Measurements from ENCODE around the gene MARS1.
A peak's percentile ranks its signal among the peaks of the same experiment; 100 is the strongest.

MARS1 gene

DNA sequence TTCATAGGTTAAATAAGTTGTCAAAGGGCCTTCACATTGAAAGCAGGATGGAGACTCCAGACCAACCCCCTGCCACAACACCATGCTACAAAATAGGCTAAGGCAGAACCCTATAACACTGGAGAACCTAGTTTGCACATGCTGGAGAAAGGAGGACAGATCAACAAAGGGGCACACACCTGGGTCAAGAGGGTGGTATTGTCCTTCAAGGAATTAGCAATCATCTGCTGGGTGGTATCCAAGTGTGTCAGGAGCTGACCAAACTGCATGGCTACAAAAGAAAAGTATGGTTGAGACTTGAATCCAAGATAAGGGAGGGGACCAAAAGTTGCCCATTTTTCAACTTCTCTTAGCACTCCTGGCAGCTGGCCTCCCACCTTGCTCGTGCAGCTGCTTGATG lies 44.0 kb downstream of the MARS1 start:
- no peak for DNase-seq (ENCODE audit: low spot score)

DNA sequence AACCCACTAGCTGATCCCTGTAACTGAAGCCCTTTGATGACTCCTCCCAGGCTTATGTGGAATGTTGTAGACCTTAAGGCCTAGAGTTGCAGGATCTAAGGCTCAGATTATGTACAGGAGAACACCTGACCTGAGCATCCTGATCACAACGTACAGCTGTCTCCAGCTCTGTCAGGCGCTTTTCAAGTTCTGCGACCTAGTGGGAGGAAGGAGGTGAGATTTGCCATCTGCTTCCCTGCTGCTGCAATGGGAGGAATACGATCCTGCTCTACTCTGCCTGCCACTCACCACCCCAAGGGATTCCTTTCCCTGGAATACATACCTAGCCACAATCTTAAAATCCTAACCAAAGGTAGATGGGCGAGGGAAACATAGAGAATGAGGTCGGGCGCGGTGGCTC lies 45.2 kb downstream of the MARS1 start:
- DNase-seq (ENCODE audit: low spot score), result no peak

DNA sequence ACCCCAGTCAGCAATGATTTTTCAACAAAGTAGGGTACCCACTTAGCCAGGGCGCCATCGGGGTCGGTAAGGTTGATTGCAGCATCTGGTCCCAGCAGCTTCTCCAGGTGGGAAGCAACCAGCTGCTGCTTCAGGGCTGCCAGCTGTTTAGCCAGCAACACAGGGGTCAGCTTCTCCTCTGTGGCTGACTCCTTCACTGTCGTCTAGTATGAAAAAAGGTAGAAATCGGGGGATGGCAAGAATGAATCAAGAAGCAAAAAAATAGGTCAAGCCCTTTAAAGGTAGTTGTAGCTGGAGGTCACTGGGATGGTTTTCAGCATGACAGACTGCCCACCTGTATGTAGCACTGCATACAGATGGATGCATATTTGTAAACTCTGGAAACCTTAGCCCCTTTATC lies 46.4 kb downstream of the MARS1 start:
- DNase-seq (ENCODE audit: low spot score), result no peak

DNA sequence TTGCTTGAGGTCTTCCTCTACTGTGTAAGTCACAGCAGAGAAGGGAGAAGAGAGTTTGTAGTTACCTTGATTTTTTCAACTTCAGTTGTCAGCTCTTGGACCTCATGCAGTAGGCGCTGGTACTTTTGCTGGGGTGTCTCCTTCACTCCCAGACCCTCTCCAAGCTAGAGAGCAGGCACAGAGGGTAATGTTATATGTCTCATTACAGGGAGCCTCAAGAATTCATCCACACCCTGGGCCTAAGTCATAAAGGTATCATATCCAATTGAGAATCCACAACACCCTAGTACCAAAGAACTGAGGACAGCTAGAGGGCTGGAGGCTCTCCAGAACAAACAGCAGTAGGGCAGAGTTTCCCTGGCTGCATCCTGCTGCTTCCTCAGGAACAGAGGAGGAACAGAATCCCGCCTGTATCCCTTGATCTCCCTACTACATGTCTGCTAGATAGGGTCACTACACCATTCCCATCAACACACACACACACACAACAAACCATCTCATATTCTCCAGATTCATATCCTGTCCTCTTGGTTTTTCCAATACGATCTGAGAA lies 47.2 kb downstream of the MARS1 start:
- no peak for DNase-seq (ENCODE audit: low spot score)

DNA sequence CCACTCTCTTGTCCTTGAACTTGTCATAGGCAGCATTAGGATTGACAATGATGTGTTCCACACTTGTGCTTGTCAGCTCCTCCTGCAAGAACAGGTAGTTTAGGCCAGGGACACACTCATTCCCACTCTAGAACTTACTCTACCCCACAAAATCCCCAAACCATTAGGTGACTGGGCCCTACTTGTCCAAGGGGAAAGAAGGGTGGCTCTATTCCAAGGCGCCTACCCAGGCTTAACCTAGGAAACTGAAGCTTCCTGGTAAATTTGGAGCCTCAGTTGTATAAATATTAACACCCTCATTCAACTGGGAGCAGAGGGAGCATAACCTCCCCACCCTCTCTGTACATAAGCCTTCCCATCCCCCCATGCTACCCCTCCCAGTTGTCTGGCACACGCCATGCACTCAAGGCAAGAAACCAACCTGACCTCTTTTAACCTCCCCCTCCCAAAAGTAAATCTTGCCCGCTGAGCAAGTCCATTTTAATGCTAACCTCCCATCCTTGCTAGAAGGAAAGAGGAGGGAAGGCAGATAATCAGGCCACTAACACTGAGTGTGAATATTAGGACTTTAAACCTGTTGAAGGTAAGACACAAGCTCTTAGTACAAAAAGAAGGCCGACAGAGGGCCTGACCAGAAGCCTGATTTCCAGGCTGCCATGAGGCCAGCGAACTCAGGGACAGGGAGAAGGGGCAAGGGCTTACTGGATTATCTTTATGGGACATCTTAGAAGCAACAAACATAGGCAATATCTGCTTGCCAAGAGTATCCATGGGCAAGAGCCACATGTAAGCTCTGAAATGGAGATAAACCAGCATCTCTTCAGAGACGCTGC lies 48.1 kb downstream of the MARS1 start:
- DNase-seq (ENCODE audit: low spot score), result no peak

DNA sequence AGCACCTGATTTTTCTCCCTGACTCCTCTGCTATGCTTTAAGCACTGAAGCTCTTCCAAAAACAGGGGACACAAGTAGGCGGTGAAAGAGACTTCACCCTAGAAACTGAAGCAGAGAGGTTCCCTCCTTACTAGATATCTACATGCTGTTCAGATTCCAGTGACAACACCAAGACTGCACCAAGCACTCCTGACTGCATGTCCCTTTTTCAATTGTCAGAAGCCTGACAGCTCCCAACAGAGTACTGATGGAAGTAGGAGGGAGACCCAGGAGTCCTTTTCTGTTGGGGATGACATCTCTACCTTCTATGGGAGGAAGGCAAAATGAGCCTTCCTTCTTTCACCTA lies 48.7 kb downstream of the MARS1 start:
- DNase-seq (ENCODE audit: low spot score), result no peak

DNA sequence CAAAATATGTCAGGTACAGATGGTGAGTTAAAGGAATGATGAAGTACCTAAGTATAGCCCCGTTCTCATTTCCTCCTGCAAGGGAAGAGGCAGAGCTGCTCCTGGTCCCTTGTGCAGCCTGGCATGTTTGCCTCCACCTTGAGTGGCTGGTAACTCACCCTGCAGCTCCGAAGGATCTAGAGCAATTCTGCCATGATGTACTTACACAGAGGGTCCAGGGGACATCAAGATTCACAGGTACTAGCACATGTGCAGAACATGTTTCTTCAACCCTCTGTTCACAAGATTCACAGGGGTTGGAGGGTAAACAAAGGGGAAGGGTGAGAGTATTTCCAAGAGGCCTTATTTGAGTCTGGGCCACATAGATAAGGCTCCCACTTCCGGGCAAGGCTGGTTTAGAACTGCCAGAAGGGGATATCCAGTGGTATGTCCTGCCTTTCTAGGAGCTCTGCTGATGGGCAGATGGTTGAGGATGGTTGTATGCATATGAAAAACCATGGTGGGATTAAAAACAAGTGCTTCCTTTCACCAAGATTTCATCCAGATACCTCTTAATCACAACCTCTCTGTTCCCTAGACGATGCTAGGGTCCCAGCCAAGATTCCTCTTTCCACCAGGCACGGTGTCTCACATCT lies 51.4 kb downstream of the MARS1 start:
- DNase-seq (ENCODE audit: low spot score), result no peak

DNA sequence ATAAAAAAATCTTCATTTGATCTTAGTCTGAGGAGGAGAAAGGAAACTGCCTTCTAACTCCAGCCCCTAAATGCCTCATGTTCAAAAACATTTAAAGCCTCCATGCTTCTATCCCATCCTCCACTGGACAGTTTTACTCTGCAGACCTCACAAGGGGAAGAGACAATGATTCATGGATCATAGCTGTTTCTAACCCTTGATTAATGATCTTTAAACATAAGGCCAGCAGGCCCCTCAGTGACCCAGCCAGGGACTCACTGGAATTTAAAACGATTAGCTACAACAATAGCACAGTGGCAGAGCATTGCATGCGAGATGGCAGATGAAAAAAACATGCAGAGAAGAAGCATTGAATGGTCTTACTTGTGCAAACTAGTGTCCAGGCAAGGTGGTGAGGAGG lies 53.1 kb downstream of the MARS1 start:
- no peak for DNase-seq (ENCODE audit: low spot score)

DNA sequence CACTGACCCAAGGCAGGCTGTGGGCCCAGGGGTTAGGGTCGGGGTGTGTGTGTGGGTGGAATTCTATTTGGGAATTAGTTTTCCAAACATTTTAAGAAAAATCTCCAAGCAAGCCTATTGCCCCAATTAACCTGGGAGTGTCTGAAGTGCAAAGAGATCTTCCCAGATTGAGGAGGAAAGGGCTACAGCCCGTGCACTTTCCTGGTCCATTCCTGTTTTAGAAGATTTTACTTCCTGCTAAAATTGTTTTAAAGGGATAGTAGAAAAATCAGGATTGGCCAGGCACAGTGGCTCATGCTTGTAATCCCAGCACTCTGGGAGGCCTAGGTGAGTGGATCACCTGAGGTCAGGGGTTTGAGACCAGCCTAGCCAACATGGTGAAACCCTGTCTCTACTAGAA lies 53.8 kb downstream of the MARS1 start:
- no peak for DNase-seq (ENCODE audit: low spot score)

DNA sequence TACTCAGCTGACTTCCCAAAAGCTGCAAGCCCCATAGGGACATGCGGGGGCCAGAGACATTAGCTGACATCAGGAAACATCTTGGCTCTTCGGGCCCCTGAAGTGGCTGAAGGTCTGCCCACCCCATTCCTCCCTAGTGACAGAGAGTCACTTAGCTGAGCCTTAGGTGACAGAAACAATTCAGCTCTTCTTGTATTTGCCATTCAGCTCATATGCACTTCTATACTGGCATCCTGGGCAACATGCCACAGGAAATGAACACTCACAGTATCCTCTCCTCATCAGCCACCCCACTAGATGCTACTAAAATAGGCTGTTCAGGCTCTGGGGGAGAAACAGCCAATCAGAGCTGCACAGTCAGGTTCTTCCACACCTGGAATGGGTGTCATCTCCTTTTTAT lies 55.7 kb downstream of the MARS1 start:
- DNase-seq (ENCODE audit: low spot score), result no peak

DNA sequence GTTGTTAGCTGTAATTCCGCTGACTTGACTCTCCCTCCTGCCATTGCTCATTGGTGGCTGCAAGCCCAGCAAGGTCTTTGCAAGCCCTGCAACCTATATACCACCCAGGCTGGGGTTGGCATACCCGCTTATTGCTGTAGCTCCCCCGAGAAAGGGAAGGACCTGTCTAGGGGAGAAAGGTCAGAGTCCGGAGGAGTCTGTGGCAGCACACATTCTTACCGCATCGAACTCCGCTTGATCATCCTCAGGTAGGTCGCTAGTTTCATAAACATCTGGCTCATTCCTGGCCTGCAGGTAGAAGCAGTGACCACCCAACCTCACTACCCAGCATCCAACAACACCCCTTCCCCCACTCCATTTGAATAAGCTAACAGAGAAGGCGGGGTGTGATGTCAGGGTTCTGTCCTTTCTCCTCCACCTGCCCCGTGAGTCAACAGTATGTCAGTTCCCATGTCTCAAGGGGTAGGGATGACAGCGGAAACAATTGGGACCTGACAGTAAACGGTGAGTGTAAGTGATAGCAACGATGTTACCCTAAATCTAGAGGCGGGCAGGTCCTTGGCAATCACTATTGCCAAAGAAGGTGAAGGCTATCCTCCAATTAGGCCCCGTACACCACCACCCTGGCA lies 58.1 kb downstream of the MARS1 start:
- DNase-seq (ENCODE audit: low spot score), result no peak

DNA sequence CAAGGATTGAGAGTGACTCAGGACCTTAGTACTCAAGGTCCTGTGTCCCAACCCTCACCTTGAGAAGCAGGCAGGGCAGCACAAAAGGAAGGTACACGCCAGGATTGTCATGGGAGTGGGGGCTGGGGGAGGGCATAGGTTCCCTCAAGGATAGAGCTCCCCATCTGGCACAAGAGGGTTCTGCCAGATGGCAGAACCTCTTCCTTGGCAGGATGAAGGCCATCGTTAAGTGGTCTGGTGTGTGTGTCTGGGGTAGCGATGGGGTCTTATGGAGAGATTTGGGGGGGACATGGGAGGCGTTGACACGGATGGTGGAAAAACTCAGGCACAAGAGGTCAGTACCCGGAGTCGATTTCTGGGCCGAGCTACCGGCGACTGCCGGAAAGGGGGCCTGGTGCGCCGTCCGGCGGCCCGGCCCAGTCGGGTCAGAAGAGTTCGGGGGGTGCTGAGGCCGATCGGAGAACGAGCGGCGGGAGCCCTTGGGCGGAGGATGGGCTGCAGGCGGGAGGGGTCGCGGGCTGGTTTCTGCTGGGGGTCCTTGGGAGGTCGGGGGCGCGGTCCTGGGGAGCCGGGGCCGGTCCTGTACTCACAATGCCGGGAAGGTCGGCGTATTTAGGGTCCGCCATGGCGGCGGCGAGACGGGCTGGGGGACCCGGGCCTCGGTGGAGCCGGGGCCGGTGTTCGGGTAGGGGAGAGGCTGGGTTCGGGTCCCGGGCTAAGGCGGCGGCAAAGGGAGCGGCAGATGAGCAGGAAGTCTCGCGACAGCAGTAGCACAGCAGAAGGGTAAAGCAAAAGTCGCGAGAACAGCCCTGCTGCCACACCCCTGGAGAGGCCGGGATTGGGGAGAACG lies 58.8 kb downstream of the MARS1 start, which contains the start of gene DCTN2:
Gene DCTN2 (minus strand): TSS at position 755 of the 850 bp plus-strand sequence. CDS start 129 bp downstream, at position 626.
- DNase-seq (ENCODE audit: low spot score), result peak; percentile 98

DNA sequence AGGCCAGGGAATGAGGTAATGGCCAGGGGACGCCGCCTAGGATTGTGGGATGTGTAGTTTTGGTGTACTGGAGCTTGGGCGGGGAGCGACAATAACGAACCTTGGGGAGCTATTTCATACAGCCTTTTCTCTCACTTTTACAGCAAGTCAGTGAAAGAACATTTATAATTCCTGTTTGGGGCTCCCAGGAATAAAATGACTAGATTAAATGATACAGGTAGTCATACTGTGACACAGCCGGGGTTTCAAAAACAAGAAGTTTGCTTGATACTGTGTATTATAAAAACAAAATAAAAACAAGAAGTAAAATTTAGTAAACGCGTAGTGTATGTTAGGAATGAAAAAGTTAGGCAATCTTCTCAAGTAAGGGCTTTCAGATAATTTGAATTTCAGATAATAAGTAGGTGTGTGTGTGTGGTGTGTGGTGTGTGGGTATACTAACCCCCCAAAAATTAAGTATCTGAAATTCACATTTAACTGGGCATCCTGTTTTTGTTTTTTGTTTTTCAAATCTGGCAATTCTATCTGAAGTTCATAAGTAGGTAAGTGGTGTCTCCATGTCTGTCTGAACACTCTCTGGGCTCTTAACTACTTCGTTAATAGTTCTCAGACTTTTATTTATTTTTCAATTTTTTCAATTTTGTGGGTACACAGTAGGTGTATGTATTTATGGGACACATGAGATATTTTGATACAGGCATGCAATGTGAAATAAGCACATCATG lies 59.6 kb downstream of the MARS1 start:
- no peak for DNase-seq (ENCODE audit: low spot score)

DNA sequence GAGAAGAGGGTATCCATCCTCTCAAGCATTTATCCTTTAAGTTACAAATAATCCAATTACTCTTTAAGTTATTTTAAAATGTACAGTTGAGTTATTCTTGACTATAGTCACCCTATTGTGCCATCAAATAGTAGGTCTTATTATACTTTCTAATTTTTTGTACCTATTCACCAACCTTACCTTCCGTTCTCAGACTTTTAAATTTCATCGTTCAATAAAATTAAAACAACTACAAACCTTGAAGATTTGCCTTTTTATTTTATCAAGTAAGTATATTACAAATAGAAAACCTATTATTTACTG lies 60.1 kb downstream of the MARS1 start:
- no peak for DNase-seq (ENCODE audit: low spot score)

DNA sequence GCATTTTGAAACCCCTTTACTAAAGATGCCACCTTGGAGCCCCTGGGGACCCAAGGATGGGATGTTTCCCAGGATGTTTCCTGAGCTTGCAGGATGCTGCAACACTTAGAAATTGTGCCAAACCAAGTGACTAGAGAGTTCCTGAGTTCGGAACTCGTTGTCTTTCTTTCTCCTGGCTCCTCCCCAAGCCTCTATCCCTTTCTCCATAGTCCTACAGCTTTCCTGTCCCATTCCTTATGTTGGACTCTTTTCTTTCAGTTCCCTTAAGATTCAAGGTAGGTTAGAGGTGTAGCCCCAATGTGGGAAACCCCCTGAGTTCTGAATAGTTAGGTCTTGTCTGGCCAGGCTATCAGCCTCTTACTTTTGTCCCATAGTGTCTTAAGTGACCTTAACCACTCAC lies 60.6 kb downstream of the MARS1 start:
- DNase-seq (ENCODE audit: low spot score), result no peak

DNA sequence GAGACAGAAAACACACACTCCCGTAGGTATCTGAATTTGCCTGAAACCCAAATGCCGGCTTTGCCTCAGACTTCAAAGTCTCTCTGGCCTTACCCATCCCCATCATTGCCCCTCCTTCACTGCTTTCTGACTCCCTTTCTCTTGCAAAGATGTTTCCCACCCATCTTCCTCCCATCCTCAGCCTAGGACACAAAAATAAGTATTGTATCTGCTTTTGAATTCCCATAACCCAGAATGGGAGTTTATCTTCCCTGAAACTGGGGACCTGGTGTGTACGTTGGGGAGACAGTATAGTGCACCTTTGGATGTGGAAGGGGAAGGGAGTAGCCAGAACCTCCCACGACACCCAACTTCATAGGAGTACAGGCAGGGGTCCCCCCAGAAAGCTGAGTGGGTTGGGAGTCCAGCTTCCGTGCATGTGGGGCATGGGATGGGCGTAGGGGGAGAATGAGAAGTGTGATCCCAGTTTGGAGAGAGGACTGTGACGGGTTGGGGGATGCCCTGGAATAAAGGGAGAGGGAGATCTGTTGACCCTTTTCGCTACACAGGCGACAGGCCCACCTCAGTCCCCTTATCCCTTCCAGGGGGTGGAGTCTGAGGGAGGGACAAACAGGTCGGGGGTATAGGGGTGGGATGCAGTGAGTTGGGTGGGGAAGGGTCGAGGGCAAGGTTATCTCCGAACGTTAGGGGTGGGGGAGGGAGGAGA lies 61.5 kb downstream of the MARS1 start:
- DNase-seq (ENCODE audit: low spot score), result no peak

DNA sequence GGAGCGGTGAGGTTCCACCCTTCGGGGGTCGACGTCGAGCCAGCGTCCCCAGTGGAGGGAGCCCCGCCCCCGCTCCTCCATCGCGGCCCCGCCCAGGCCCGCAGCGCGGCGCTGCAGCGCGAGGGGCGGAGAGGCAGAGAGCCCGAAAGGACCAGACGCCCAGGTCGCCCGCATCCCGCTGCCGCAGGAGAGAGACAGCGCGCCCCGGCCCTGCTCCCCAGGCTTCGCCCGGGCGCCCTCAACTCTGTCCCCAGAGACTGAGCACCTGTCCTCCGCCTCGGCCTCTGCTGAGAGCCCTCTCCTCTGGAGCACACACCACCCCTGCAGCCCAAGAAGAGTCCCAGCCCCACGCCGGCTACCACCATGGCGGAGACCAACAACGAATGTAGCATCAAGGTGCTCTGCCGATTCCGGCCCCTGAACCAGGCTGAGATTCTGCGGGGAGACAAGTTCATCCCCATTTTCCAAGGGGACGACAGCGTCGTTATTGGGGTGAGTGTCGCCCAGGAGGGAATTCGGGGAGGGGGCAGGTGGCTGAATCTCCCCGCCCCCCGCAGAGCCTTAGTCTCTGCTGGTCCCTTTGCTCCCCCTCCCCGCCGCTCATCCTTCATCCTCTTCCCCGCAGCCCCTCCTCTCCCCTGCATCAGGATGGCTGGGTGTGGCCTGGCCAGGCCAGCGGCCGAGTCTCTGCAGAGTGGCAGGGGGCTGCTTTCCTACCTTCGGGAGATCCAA lies 62.2 kb downstream of the MARS1 start, which contains the start of gene KIF5A:
Gene KIF5A (plus strand): TSS at position 136 of the 732 bp plus-strand sequence. CDS start 228 bp downstream, at position 364.
- DNase-seq (ENCODE audit: low spot score), result peak; percentile 73

DNA sequence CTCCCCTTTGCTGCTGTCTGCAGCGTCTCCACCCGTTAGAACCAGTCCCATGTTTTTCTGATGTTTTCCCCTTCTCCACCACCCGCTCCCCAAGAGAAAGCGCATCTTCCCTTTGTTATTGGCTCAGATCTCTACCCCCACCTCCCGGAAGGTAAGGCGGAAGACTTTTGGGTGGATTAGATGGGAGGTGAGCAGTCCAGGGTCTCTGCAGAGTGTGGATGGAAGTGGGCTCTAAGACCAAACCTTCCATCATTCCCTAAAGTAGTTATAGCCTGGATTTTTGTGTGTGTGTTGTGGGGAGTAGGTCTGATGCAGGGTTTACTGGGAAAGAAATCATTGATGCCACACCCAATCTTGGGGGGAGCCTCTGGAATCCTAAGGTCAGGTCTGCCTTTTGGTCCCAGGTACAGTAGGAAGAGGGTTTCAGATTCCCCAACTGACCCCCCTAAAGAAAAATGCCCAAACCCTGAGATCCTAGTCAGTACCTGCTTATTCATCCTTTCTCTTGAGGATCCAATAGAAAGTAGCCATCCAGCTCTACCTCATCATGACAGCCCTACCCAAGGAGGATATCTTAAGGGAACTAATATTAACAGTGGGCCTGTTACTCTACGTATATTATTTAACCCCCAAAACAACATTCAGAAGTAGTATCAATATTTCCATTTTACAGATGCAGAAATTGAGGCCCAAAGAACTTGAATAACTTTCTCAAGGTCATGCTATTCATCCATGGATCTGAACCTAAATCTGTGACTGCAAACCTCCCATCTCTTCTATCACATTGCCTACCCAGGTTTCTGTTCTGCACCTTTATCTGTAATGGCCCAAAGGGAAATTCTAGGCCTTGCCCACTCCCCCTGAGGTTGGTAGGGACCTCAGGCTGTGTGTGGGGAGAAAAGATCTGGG lies 63.0 kb downstream of the MARS1 start:
- no peak for DNase-seq (ENCODE audit: low spot score)
